HG03135 (cell line): ENCODE results near the gene KBTBD13.

Experiments
- ATAC-seq: cut with Tn5 transposase; IDR thresholded peaks from one replicate; pipeline ENCODE4 v1.9.1; 2021; ENCODE audit warnings: mild to moderate bottlenecking, moderate library complexity; ENCODE audit not compliant: unreplicated experiment

Gene KBTBD13

GRCh38 chr15:65050270-65050669 lies 26.3 kb upstream of the KBTBD13 start:
- no peak for ATAC-seq

GRCh38 chr15:65051266-65051665 lies 25.3 kb upstream of the KBTBD13 start:
- ATAC-seq, result no peak

GRCh38 chr15:65052956-65053355 lies 23.6 kb upstream of the KBTBD13 start:
- no peak for ATAC-seq

GRCh38 chr15:65054333-65055200 lies 22.0 kb upstream of the KBTBD13 start:
- ATAC-seq, result peak; percentile 53

GRCh38 chr15:65055201-65055870 lies 21.2 kb upstream of the KBTBD13 start:
- no peak for ATAC-seq

- no peak for ATAC-seq
These were observed 20.4 kb upstream of the KBTBD13 start for GRCh38 chr15:65056106-65056505.

- ATAC-seq, result no peak
These were observed 19.5 kb upstream of the KBTBD13 start for GRCh38 chr15:65056868-65057548.

- no peak for ATAC-seq
These were observed 19.0 kb upstream of the KBTBD13 start for GRCh38 chr15:65057549-65057940.

GRCh38 chr15:65058394-65059368 lies 17.9 kb upstream of the KBTBD13 start:
- no peak for ATAC-seq

GRCh38 chr15:65059369-65059750 lies 17.2 kb upstream of the KBTBD13 start:
- ATAC-seq, result no peak

GRCh38 chr15:65059931-65060596 lies 16.5 kb upstream of the KBTBD13 start:
- no peak for ATAC-seq

- ATAC-seq, result no peak
These were observed 15.7 kb upstream of the KBTBD13 start for GRCh38 chr15:65060641-65061397.

GRCh38 chr15:65062061-65062460 lies 14.5 kb upstream of the KBTBD13 start:
- no peak for ATAC-seq

- ATAC-seq, result no peak
These were observed 13.8 kb upstream of the KBTBD13 start for GRCh38 chr15:65062726-65063125.

GRCh38 chr15:65066001-65066634 lies 10.4 kb upstream of the KBTBD13 start:
- ATAC-seq, result no peak

GRCh38 chr15:65066635-65067316 lies 9.8 kb upstream of the KBTBD13 start:
- ATAC-seq, result no peak

GRCh38 chr15:65067317-65067644 lies 9.3 kb upstream of the KBTBD13 start:
- no peak for ATAC-seq

- no peak for ATAC-seq
These were observed 8.7 kb upstream of the KBTBD13 start, which contains the start of gene RASL12 for GRCh38 chr15:65067645-65068402. Gene RASL12, minus strand, starts transcription at chr15:65067991. Its CDS starts 156 bp downstream, at chr15:65067835.
